ENCODE measurements around the gene PEAR1. TPM values are rescaled to one million over a fixed set of nuclear protein-coding genes. Genes with fewer than 3 reads are reported as not detected.

Gene PEAR1
- total RNA-seq, 1 experiment from 2014 or later: 11.9 TPM

DNA sequence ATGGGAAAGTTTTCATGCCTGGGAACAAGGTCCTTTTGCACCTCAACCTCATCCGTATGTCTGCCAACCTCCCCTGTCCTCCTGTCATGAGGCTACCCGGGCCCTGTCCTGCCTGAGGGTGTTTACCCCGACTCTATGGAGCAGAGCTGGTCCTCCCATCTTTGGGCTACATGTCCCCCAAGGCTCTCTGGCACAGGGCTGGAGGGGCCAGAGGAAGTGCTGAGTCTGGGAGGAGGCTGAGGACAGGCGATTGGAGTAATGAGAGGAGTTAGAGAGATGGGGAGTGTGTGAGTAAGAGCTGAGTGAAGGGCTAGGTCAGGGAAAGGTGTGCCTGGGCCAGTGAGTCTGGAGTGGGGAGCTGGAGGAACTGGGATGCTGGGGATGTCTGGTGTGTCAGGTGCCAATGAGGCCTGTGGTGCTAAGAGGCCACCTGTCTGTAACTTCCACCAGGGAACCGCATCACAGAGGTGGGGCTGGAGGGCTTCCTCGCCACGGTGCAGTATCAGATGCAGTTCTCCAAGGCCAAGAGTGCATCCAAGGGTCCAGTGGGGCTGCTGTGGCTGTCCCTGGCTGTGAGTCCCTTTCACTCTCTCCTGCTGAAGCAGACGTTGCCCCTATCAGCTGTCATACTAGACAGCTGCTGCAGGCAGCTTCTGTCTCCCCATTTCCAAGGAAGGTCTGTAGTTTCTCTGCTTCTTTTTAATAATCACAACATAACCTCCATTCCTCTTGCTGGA is 38.6 kb downstream of the PEAR1 start:
- no peak for ATAC-seq
- no TSS peak for BruUV-seq (replicated peaks)
- POLR2A ChIA-PET (ENCODE audit: unreplicated experiment): interaction anchor here (0.6 kb wide), 1 partner anchor 11 kb away, joined by 3 read pairs; no protein-coding TSS in a partner anchor

DNA sequence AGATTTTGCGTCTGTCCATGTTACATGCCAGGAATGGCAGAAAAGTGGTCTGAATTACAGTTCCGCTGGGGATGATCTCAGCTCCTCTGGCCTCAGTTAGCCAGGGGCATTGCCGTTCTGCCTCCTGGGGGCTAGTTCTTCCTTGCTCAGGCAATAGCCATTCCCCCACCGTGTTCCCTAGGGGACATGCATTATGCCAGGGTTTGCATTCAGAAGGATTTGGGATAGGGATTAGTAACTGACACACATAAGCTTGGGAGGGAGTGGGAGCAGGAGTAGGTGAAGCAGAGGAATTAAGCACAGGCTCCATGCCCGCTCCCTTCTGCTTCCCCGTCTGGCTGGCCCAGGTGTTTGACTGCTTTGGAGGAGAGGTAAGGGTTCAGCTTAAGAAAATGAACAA is 39.6 kb downstream of the PEAR1 start:
- Histone ChIP-seq H3K4me2 (ENCODE audit: low read length) (no peak overlapping the region), H3K36me3 (ENCODE audit: low read depth, low read length) (0 out of 2 replicates have a peak, but pooled peaks cover 2% of the 10 kb centered on the region), H3K9ac (ENCODE audit: low read length) (no peak overlapping the region), H3K4me3 (ENCODE audit: low read length) (no peak overlapping the region), H2AFZ (ENCODE audit: low read length) (no peak overlapping the region), H4K20me1 (ENCODE audit: low read length) (no peaks in the 10 kb centered on the region), H3K79me2 (ENCODE audit: low read length) (no peaks in the 10 kb centered on the region), H3K27me3 (ENCODE audit: low read length) (no peaks in the 10 kb centered on the region), H3K4me1 (ENCODE audit: insufficient read depth, low read length) (no peaks in the 10 kb centered on the region), H3F3A (ENCODE audit: low read length, unreplicated experiment) (no peaks in the 10 kb centered on the region), H3K9me2 (replicated peaks; ENCODE audit: low read length) (no peaks in the 10 kb centered on the region), H3K27ac (ENCODE audit: low read length) (no peak overlapping the region), H3K9me3 (ENCODE audit: low read length) (no peaks in the 10 kb centered on the region)
- intact Hi-C loops (cut with micrococcal nuclease): no loop called here
- ChIA-PET POLR2A (ENCODE audit: unreplicated experiment) (no interaction called here), CTCF (no interaction called here)
- no peak for TF ChIP-seq CTCF (conservative IDR thresholded peaks at IDR 0.05; ENCODE audit: low read depth, low read length)
- no peak for TF ChIP-seq EZH2 (IDR thresholded peaks at IDR 0.05; ENCODE audit: low read length, unreplicated experiment)
- no peak for TF ChIP-seq EZH2phosphoT487 (IDR thresholded peaks at IDR 0.05; ENCODE audit: borderline replicate concordance, low read length)
- TSS peak; percentile 25 for BruUV-seq (replicated peaks)
- no peak for DNase-seq
- no peak for ATAC-seq

More for the DNA sequence above, 38.6 kb downstream of the PEAR1 start:
- intact Hi-C loops (cut with micrococcal nuclease): no loop called here
- CTCF ChIA-PET: no interaction called here
- 0 out of 2 replicates have a peak, but pooled peaks cover 2% of the 10 kb centered on the region for H3K36me3 ChIP-seq (ENCODE audit: low read depth, low read length)
- H3K4me1 ChIP-seq (ENCODE audit: insufficient read depth, low read length): peaks cover 5% of the 10 kb centered on the region
- no peak for DNase-seq
- no peaks in the 10 kb centered on the region for H3K79me2 ChIP-seq (ENCODE audit: low read length)
- no peaks in the 10 kb centered on the region for H3K9me2 ChIP-seq (replicated peaks; ENCODE audit: low read length)
- no peak overlapping the region for H3K4me2 ChIP-seq (ENCODE audit: low read length)
- no peak overlapping the region for H2AFZ ChIP-seq (ENCODE audit: low read length)
- H3K27ac ChIP-seq (ENCODE audit: low read length): no peak overlapping the region
- H4K20me1 ChIP-seq (ENCODE audit: low read length): no peaks in the 10 kb centered on the region
- H3K9ac ChIP-seq (ENCODE audit: low read length): no peak overlapping the region
- no peaks in the 10 kb centered on the region for H3F3A ChIP-seq (ENCODE audit: low read length, unreplicated experiment)
- no peak overlapping the region for H3K4me3 ChIP-seq (ENCODE audit: low read length)
- no peaks in the 10 kb centered on the region for H3K27me3 ChIP-seq (ENCODE audit: low read length)
- H3K9me3 ChIP-seq (ENCODE audit: low read length): no peaks in the 10 kb centered on the region
- no peak for TF ChIP-seq EZH2phosphoT487 (IDR thresholded peaks at IDR 0.05; ENCODE audit: borderline replicate concordance, low read length)
- TF ChIP-seq EZH2 (IDR thresholded peaks at IDR 0.05; ENCODE audit: low read length, unreplicated experiment): no peak
- no peak for TF ChIP-seq CTCF (conservative IDR thresholded peaks at IDR 0.05; ENCODE audit: low read depth, low read length)

DNA sequence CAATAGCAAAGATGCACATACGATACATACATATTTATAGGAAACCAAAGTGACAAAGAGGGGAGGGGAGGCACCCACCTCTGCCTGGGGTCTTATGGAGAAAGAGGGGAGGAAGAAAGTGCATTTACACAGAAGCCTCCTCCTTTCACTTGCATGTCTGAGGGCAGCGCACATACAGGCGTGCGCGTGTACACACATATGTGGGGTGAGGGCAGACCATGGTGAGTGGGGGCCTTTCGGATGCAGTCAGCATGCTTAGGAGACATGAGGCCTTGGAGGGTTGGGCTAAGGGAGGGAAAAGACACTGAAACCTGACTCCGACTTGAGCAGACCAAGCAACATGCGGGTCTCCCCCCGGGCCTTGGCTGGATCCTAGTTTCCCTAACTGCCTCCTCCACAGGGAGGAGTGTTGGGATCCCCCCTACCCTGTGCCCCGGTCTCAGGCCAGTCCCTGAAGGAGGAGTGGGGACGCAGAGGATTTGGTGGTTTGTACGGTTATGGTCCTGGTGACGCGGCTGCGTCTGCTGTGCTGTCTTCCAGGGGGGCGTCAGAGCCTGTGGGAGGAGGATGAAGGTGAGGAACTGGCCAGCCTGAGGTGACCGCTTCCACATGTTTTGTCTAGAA is 42.1 kb downstream of the PEAR1 start:
- intact Hi-C loops (cut with micrococcal nuclease): no loop called here
- no peak overlapping the region for H3K27ac ChIP-seq (ENCODE audit: low read length)
- H3K79me2 ChIP-seq (ENCODE audit: low read length): no peaks in the 10 kb centered on the region
- BruUV-seq (replicated peaks): no TSS peak
- ChIA-PET POLR2A (ENCODE audit: unreplicated experiment) (no interaction called here), CTCF (no interaction called here)
- H2AFZ ChIP-seq (ENCODE audit: low read length): no peak overlapping the region
- TF ChIP-seq EZH2 (IDR thresholded peaks at IDR 0.05; ENCODE audit: low read length, unreplicated experiment): no peak
- no peak for TF ChIP-seq EZH2phosphoT487 (IDR thresholded peaks at IDR 0.05; ENCODE audit: borderline replicate concordance, low read length)
- TF ChIP-seq CTCF (conservative IDR thresholded peaks at IDR 0.05; ENCODE audit: low read depth, low read length): no peak
- no peak for ATAC-seq
- H3K4me2 ChIP-seq (ENCODE audit: low read length): no peak overlapping the region
- H3K27me3 ChIP-seq (ENCODE audit: low read length): no peaks in the 10 kb centered on the region
- H3K4me1 ChIP-seq (ENCODE audit: insufficient read depth, low read length): no peaks in the 10 kb centered on the region
- DNase-seq: no peak
- no peaks in the 10 kb centered on the region for H4K20me1 ChIP-seq (ENCODE audit: low read length)
- H3K4me3 ChIP-seq (ENCODE audit: low read length): no peak overlapping the region
- no peaks in the 10 kb centered on the region for H3K9me2 ChIP-seq (replicated peaks; ENCODE audit: low read length)
- H3K36me3 ChIP-seq (ENCODE audit: low read depth, low read length): peaks cover 10% of the 10 kb centered on the region; the same call in 1 of the 2 replicates
- no peaks in the 10 kb centered on the region for H3K9me3 ChIP-seq (ENCODE audit: low read length)
- H3K9ac ChIP-seq (ENCODE audit: low read length): no peak overlapping the region
- H3F3A ChIP-seq (ENCODE audit: low read length, unreplicated experiment): no peaks in the 10 kb centered on the region
